ENCODE measurements around the gene MTG1.

The MTG1 gene

GRCh38 chr10:133354672-133355240 is 39.2 kb upstream of the MTG1 start:
- Histone ChIP-seq H3K27me3 (ENCODE audit: low read depth) (no peaks in the 10 kb centered on the region), H3K4me1 (peaks cover 7% of the 10 kb centered on the region), H3K9me3 (no peaks in the 10 kb centered on the region), H3K4me3 (no peak overlapping the region), H3K36me3 (replicated peaks) (peaks cover 13% of the 10 kb centered on the region)
- DNase-seq (ENCODE audit: low spot score in 2 of 2) = no peak
- in situ Hi-C loops (cut with MboI; ENCODE audit: low sequenced_read_pairs) = no loop called here

- no peak for DNase-seq (ENCODE audit: low spot score in 2 of 2)
- H3K36me3 ChIP-seq (replicated peaks) = peaks cover 13% of the 10 kb centered on the region
- H3K9me3 ChIP-seq = no peaks in the 10 kb centered on the region
- in situ Hi-C loops (cut with MboI; ENCODE audit: low sequenced_read_pairs) = no loop called here
- no peak overlapping the region for H3K4me3 ChIP-seq
- H3K27me3 ChIP-seq (ENCODE audit: low read depth) = no peaks in the 10 kb centered on the region
- H3K4me1 ChIP-seq = peaks cover 7% of the 10 kb centered on the region
Measured at GRCh38 chr10:133355266-133355665, 38.7 kb upstream of the MTG1 start.

GRCh38 chr10:133355991-133356390 is 38.0 kb upstream of the MTG1 start:
- no peak overlapping the region; the same call in 1 of the 2 replicates for H3K4me3 ChIP-seq
- no peaks in the 10 kb centered on the region for H3K27me3 ChIP-seq (ENCODE audit: low read depth)
- peaks cover 13% of the 10 kb centered on the region for H3K36me3 ChIP-seq (replicated peaks)
- peaks cover 7% of the 10 kb centered on the region for H3K4me1 ChIP-seq
- in situ Hi-C loops (cut with MboI; ENCODE audit: low sequenced_read_pairs) = no loop called here
- H3K9me3 ChIP-seq = no peaks in the 10 kb centered on the region
- DNase-seq (ENCODE audit: low spot score in 2 of 2) = no peak

GRCh38 chr10:133356549-133357284 is 37.2 kb upstream of the MTG1 start:
- Histone ChIP-seq H3K36me3 (replicated peaks) (peaks cover 13% of the 10 kb centered on the region), H3K4me1 (peaks cover 7% of the 10 kb centered on the region), H3K27me3 (ENCODE audit: low read depth) (no peaks in the 10 kb centered on the region), H3K9me3 (no peaks in the 10 kb centered on the region), H3K4me3 (peak overlapping the region; percentile 72)
- in situ Hi-C loops (cut with MboI; ENCODE audit: low sequenced_read_pairs) = no loop called here
- no peak for DNase-seq (ENCODE audit: low spot score in 2 of 2)

- Histone ChIP-seq H3K4me1 (peaks cover 7% of the 10 kb centered on the region), H3K9me3 (no peaks in the 10 kb centered on the region), H3K27me3 (ENCODE audit: low read depth) (no peaks in the 10 kb centered on the region), H3K4me3 (peak within 1 kb of the TSS; percentile 72), H3K36me3 (replicated peaks) (peaks cover 18% of the 10 kb centered on the region)
- peak; percentile 75 to 88 for DNase-seq (ENCODE audit: low spot score in 2 of 2)
- in situ Hi-C loops (cut with MboI; ENCODE audit: low sequenced_read_pairs) = no loop called here
Measured at GRCh38 chr10:133357285-133358161, 36.4 kb upstream of the MTG1 start, which contains the start of gene FUOM. Gene FUOM (minus strand): TSS chr10:133358019. CDS start chr10:133358007, 12 bp downstream.

GRCh38 chr10:133358162-133358924 is 35.6 kb upstream of the MTG1 start:
- no peaks in the 10 kb centered on the region for H3K27me3 ChIP-seq (ENCODE audit: low read depth)
- peaks cover 26% of the 10 kb centered on the region for H3K36me3 ChIP-seq (replicated peaks)
- in situ Hi-C loops (cut with MboI; ENCODE audit: low sequenced_read_pairs) = no loop called here
- H3K4me1 ChIP-seq = peaks cover 7% of the 10 kb centered on the region
- no peak overlapping the region for H3K4me3 ChIP-seq
- no peak for DNase-seq (ENCODE audit: low spot score in 2 of 2)
- no peaks in the 10 kb centered on the region for H3K9me3 ChIP-seq

GRCh38 chr10:133358925-133359310 is 35.0 kb upstream of the MTG1 start:
- Histone ChIP-seq H3K4me3 (no peak overlapping the region), H3K27me3 (ENCODE audit: low read depth) (no peaks in the 10 kb centered on the region), H3K36me3 (replicated peaks) (peaks cover 31% of the 10 kb centered on the region), H3K4me1 (peaks cover 7% of the 10 kb centered on the region), H3K9me3 (no peaks in the 10 kb centered on the region)
- in situ Hi-C loops (cut with MboI; ENCODE audit: low sequenced_read_pairs) = no loop called here
- DNase-seq (ENCODE audit: low spot score in 2 of 2) = no peak

GRCh38 chr10:133359554-133359971 is 34.4 kb upstream of the MTG1 start:
- Histone ChIP-seq H3K4me1 (peaks cover 7% of the 10 kb centered on the region), H3K36me3 (replicated peaks) (peaks cover 37% of the 10 kb centered on the region), H3K27me3 (ENCODE audit: low read depth) (no peaks in the 10 kb centered on the region), H3K9me3 (no peaks in the 10 kb centered on the region), H3K4me3 (no peak overlapping the region)
- DNase-seq (ENCODE audit: low spot score in 2 of 2) = no peak
- in situ Hi-C loops (cut with MboI; ENCODE audit: low sequenced_read_pairs) = no loop called here

GRCh38 chr10:133359972-133360610 is 33.9 kb upstream of the MTG1 start:
- Histone ChIP-seq H3K4me3 (no peak overlapping the region), H3K9me3 (no peaks in the 10 kb centered on the region), H3K27me3 (ENCODE audit: low read depth) (no peaks in the 10 kb centered on the region), H3K4me1 (peaks cover 7% of the 10 kb centered on the region), H3K36me3 (replicated peaks) (peaks cover 43% of the 10 kb centered on the region)
- no peak for DNase-seq (ENCODE audit: low spot score in 2 of 2)
- in situ Hi-C loops (cut with MboI; ENCODE audit: low sequenced_read_pairs) = no loop called here

- no peaks in the 10 kb centered on the region for H3K9me3 ChIP-seq
- peaks cover 6% of the 10 kb centered on the region for H3K4me1 ChIP-seq
- in situ Hi-C loops (cut with MboI; ENCODE audit: low sequenced_read_pairs) = no loop called here
- no peak overlapping the region for H3K4me3 ChIP-seq
- DNase-seq (ENCODE audit: low spot score in 2 of 2) = peak in 1 of 2 experiments; percentile 32
- no peaks in the 10 kb centered on the region for H3K27me3 ChIP-seq (ENCODE audit: low read depth)
- H3K36me3 ChIP-seq (replicated peaks) = peaks cover 45% of the 10 kb centered on the region
Measured at GRCh38 chr10:133361227-133361626, 32.7 kb upstream of the MTG1 start.

GRCh38 chr10:133361773-133362441 is 32.0 kb upstream of the MTG1 start:
- H3K4me3 ChIP-seq = no peak overlapping the region
- H3K27me3 ChIP-seq (ENCODE audit: low read depth) = no peaks in the 10 kb centered on the region
- H3K9me3 ChIP-seq = no peaks in the 10 kb centered on the region
- H3K36me3 ChIP-seq (replicated peaks) = peaks cover 48% of the 10 kb centered on the region
- no peaks in the 10 kb centered on the region; the same call in 1 of the 2 replicates for H3K4me1 ChIP-seq
- in situ Hi-C loops (cut with MboI; ENCODE audit: low sequenced_read_pairs) = no loop called here
- DNase-seq (ENCODE audit: low spot score in 2 of 2) = no peak

GRCh38 chr10:133362846-133363245 is 31.1 kb upstream of the MTG1 start:
- peaks cover 50% of the 10 kb centered on the region for H3K36me3 ChIP-seq (replicated peaks)
- H3K4me3 ChIP-seq = no peak overlapping the region
- no peaks in the 10 kb centered on the region for H3K9me3 ChIP-seq
- no peaks in the 10 kb centered on the region; the same call in 1 of the 2 replicates for H3K4me1 ChIP-seq
- DNase-seq (ENCODE audit: low spot score in 2 of 2) = no peak
- no peaks in the 10 kb centered on the region for H3K27me3 ChIP-seq (ENCODE audit: low read depth)
- in situ Hi-C loops (cut with MboI; ENCODE audit: low sequenced_read_pairs) = no loop called here

Data from HAP-1 (cell line).